Osteoblast (primary cell): ENCODE data around the gene EGLN3. TPM values are rescaled to one million over a fixed set of nuclear protein-coding genes. Genes with fewer than 3 reads are reported as not detected.

Source experiments
- DNase-seq: peaks from one replicate; pipeline ENCODE4 v3.0.0; 2011; ENCODE audit warnings: low spot score, mixed read lengths; ENCODE audit not compliant: insufficient read length; ENCODE audit errors: missing footprints
- H2AFZ ChIP-seq: 2 replicates; pipeline ENCODE4 v1.6.0; 2011; ENCODE audit warnings: mild to moderate bottlenecking, low read length
- H3K27ac ChIP-seq: 2 replicates; pipeline ENCODE4 v1.5.1; 2011; ENCODE audit warnings: mild to moderate bottlenecking, low read depth, low read length, moderate library complexity
- H3K27me3 ChIP-seq: 2 replicates; pipeline ENCODE4 v1.6.0; 2012; ENCODE audit warnings: mild to moderate bottlenecking, control low read depth, inconsistent platforms, low read length, moderate library complexity; ENCODE audit not compliant: insufficient read depth
- H3K36me3 ChIP-seq: 2 replicates; pipeline ENCODE4 v1.5.1; 2011; ENCODE audit warnings: mild to moderate bottlenecking, low read length, control low read depth, moderate library complexity; ENCODE audit not compliant: insufficient read depth
- H3K4me1 ChIP-seq: 2 replicates; pipeline ENCODE4 v1.5.1; 2011; ENCODE audit warnings: mild to moderate bottlenecking, low read length, control low read depth, moderate library complexity; ENCODE audit not compliant: insufficient read depth
- H3K4me2 ChIP-seq: 2 replicates; pipeline ENCODE4 v1.6.0; 2011; ENCODE audit warnings: mild to moderate bottlenecking, low read length; ENCODE audit not compliant: insufficient read depth
- H3K4me3 ChIP-seq: fragments of 200-600 bp; sonication (generic); 3 replicates; pipeline ENCODE4 v1.5.1; 2012; ENCODE audit warnings: mild to moderate bottlenecking, low read length, inconsistent platforms; ENCODE audit not compliant: insufficient read depth
- H3K79me2 ChIP-seq: 2 replicates; pipeline ENCODE4 v1.6.0; 2012; ENCODE audit warnings: mild to moderate bottlenecking, low read length, control low read depth, inconsistent platforms; ENCODE audit not compliant: insufficient read depth
- H3K9me3 ChIP-seq: 2 replicates; pipeline ENCODE4 v1.5.1; 2011; ENCODE audit warnings: low read depth, low read length, control low read depth
- H4K20me1 ChIP-seq: 2 replicates; pipeline ENCODE4 v1.6.0; 2012; ENCODE audit warnings: mild to moderate bottlenecking, low read length, control low read depth; ENCODE audit not compliant: insufficient read depth
- CTCF ChIP-seq: IDR thresholded peaks from 2 replicates; pipeline ENCODE4 v1.5.1; 2011; ENCODE audit warnings: mild to moderate bottlenecking, low read depth, low read length, moderate library complexity; ENCODE audit errors: extremely low read depth
- total RNA-seq: library from RNA; depleted of rRNA; stranded (reverse); fragments of >200 nt; gene quantifications from 2 replicates; pipeline ENCODE4 v1.2.3, GENCODE V29; 2012

The EGLN3 gene
- total RNA-seq, 1 donor: under 0.01 TPM

GRCh38 chr14:33897382-33897781, 53.5 kb downstream of the EGLN3 start:
- DNase-seq: no peak
- H3K4me3 ChIP-seq: no peak overlapping the region
- H3K9me3 ChIP-seq: no peaks in the 10 kb centered on the region
- H3K4me2 ChIP-seq: no peak overlapping the region
- no peaks in the 10 kb centered on the region for H3K79me2 ChIP-seq
- no peaks in the 10 kb centered on the region for H3K4me1 ChIP-seq
- no peak for TF ChIP-seq CTCF
- H3K27me3 ChIP-seq: no peaks in the 10 kb centered on the region
- no peak overlapping the region for H2AFZ ChIP-seq
- H3K27ac ChIP-seq: no peak overlapping the region
- H4K20me1 ChIP-seq: no peaks in the 10 kb centered on the region
- H3K36me3 ChIP-seq: no peaks in the 10 kb centered on the region

DNA sequence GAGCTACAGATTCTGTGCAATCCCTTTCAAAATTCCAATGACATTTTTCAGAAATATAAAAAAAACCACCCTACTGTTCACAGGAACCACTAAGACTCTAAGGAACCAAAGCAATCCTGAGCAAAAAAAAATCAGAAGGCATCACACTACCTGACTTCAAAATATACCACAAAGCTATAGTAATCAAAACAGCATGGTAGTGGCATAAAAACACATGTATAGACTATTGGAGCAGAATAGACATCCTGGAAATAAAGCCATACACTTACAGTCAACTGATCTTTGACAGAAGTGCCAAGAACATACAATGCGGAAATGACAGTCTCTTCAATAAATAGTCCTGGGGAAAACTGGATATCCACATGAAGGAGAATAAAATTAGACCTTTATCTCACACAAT, 56.5 kb downstream of the EGLN3 start:
- Histone ChIP-seq H3K9me3 (no peaks in the 10 kb centered on the region), H3K27ac (no peak overlapping the region), H3K4me1 (no peaks in the 10 kb centered on the region), H2AFZ (no peak overlapping the region), H3K36me3 (no peaks in the 10 kb centered on the region), H3K27me3 (no peaks in the 10 kb centered on the region), H3K79me2 (no peaks in the 10 kb centered on the region), H3K4me3 (no peak overlapping the region), H3K4me2 (no peak overlapping the region), H4K20me1 (no peaks in the 10 kb centered on the region)
- TF ChIP-seq CTCF: no peak
- no peak for DNase-seq

DNA sequence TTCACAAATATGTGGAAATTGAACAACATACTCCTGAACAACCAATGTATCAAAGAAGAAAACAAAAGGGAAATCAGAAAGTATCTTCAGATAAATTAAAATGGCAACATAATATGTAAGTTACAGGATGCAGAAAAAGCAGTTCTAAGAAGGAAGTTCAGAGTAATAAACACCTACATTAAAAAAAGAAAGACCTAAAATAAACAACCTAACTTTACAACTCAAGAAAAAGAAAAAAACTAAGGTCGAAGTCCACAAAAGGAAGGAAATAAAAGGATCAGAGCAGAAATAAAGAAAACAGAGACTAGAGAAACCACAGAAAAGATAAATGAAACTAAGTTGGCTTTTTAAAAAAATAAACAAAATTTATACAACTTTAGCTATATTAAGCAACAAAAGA, 59.2 kb downstream of the EGLN3 start:
- no peak for DNase-seq
- Histone ChIP-seq H3K4me3 (no peak overlapping the region), H3K27ac (no peak overlapping the region), H3K36me3 (no peaks in the 10 kb centered on the region), H3K4me1 (no peaks in the 10 kb centered on the region), H3K4me2 (no peak overlapping the region), H3K9me3 (no peaks in the 10 kb centered on the region), H4K20me1 (no peaks in the 10 kb centered on the region), H3K27me3 (no peaks in the 10 kb centered on the region), H2AFZ (no peak overlapping the region), H3K79me2 (no peaks in the 10 kb centered on the region)
- no peak for TF ChIP-seq CTCF

GRCh38 chr14:33884916-33885315, 66.0 kb downstream of the EGLN3 start:
- no peaks in the 10 kb centered on the region for H4K20me1 ChIP-seq
- no peak overlapping the region for H3K4me3 ChIP-seq

More at GRCh38 chr14:33884916-33885315, 66.0 kb downstream of the EGLN3 start:
- Histone ChIP-seq H3K9me3 (no peaks in the 10 kb centered on the region), H3K27ac (no peak overlapping the region), H3K27me3 (no peaks in the 10 kb centered on the region), H3K36me3 (no peaks in the 10 kb centered on the region), H3K79me2 (no peaks in the 10 kb centered on the region), H3K4me2 (no peak overlapping the region), H3K4me1 (no peaks in the 10 kb centered on the region), H2AFZ (no peak overlapping the region)
- TF ChIP-seq CTCF: no peak
- no peak for DNase-seq
